Stimulated activated CD4-positive, alpha-beta T cell treated with anti-CD3 and anti-CD28 coated beads, Interleukin-12 subunit alpha, Interleukin-12 subunit beta, amount 100 ng/mL, for 24 hours (primary cell): Measurements from ENCODE around the gene APOB.

ENCODE experiments used
- DNase-seq, 2 experiments: peaks; one replicate each; pipeline ENCODE4 v3.0.0-alpha.2; 2020; ENCODE audit warnings: low read depth in 2 of 2

The APOB gene

DNA sequence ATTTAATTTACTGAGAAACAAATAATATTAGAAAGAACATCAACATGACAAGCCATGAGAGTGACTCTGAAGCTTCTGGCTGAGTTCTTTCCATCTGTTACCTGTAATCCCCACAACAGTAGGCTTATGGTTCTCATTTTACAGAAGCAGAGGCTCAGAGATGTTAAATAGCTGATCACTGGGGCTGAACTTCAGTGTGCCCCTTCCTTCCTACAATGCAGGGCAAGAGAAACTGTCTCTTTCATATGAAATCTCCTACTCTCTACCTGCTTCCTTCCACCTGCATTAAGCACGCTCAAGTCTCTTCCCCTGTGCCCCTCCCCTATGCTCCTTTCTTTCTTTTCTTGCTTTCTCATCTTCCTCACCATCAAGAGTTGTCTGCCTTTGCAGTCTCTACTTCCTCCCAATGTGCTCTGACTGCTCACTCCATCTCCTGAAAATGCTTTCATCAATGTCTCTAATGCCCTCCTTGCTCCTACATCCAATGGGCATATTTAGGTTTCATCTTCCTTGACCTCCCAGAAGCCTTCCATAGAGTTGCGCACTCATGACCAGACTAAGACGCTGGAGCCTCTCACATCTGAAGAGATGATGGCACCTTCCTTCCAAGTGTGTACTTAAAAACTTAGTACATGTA, 23.7 kb downstream of the APOB start:
- DNase-seq = no peak

DNA sequence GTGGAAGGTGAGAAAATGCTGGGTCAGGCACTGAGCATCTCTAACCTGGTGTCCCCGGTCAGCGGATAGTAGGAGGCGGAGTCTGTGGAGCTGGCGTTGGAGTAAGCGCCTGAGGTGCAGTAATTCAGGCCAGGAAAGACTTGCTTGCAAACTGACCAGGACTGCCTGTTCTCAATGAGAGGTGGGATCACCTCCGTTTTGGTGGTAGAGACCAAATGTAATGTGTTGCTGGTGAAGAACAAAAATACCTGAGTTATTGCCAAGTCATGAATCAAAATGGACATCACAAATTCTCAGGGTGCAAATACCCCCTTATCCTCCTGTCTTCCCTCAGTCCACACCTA, 24.2 kb downstream of the APOB start:
- no peak for DNase-seq

DNA sequence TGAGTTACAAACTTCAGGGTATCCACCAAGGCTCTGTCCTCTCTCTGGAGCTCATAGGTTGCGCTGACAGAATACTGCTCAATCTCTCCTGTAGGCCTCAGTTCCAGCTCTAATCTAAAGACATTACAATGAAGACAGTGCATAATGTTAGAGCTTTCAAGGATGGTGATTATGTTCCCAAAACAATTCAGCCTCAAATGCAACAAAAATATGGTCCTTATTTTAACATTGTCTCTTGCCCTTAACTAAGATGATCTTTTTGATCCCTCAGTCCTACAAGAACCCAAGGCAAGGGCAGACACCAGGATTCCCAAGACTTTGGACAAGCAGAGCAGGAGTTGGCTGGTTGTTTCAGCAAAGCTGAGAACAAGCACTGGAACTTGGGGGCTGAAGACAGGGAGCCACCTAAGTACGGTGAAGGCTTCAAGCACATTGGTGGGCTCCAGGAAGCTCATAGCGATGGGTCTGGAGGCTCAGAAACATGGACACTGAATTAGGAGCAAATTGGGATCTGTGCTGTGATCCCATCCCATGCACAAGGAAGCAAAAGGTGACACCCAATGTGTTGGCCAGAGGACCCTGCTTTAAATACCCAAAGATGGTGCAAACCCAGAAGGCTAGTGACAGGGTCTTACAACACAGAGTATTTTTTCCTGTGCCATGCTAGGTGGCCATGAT, 24.7 kb downstream of the APOB start:
- no peak for DNase-seq

DNA sequence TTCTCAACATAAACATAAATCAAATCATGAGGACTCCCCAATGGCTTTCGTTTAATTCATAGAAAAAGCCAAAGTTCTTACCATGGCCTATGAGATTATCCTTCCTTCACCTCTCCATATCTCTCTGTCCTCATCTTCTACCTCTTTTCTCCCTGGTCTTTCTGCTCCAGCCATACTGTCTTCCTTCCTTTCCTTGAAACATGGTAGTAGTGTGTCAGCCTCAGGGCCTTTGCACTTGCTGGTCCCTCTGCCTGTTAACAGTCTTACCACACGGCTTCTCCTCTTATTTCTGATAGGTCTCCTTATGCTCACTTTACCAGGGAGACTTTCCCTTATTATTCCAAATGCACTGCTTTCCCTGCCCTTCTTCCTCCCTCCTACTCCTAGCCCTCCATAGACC, 25.6 kb downstream of the APOB start:
- no peak for DNase-seq

DNA sequence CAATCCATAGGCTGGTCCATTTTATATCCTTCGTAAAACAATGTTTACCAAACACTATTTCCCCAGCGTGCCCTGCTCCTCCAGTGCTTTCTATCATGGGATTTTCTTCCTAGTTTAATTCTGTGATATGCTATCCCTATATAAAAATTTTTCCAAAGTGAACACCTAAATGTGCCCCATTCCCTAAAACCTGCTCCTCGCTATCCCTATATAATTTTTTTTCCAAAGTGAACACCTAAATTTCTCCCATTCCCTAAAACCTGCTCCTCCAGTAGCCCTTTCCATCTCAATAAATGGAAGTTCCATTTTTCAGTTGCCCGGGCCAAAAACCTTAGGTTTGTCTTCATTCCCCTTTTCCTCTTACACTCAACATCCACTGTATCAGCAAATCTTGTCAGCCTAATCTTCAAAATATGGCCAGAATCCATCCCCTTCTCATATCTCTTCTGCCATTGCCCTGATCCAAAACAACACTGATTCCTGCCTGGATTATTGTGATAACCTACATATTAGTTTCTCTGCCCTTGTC, 26.1 kb downstream of the APOB start:
- no peak for DNase-seq

DNA sequence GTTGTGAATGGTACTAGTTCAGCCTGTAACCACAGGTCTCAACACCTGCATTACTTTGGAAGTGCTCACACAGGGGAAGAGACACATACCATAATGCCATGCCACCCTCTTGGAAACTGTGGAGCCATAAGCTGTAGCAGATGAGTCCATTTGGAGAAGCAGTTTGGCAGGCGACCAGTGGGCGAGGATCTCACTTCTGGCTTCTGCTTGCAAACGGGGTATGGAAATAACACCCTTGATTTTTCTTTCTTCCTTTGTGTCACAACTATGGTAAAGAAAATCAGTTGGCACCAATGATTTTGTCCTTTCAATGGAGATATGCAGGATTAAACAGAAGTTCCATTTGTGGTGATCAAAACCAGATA, 28.6 kb downstream of the APOB start:
- DNase-seq = no peak

DNA sequence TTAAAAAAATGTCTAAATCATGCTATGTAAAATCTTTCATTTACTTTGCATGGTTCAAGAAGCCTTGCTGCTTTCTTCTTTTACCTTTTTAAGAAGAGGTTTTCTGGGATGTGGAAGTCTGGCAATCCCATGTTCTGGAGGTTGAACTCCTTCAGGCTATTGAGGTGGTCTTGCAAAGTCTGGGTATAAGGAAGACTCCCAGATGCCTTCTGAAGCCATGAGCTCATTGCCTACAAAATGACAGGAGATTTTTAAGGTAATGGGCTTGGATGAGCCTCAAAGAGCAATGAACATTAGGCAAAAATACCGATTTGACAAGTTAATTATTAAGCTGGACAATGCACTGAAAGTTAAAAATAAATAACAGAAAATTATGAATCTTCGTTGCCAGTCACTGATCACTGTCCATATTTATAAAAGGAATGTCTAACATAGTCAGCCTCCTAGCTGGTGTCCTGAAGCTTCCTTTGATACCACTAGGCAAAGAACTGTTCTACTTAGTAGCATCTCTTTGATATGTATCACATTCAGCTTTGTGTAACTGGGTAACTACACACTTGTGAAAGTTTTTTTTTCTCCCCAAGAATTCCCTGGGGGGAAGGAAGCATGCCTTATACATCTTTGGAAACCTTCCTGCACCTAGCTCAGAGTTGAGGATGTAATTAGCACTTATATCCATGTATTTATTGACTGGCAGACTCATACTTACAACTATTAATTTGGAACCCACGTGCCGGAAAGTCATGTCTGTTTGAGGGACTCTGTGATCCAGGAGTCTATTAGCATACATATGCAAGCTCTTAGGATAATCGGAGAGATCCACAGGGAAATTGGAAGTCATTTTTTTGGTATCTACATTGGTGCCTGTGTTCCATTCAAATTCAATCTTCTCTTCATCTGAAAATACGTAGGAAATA, 29.3 kb downstream of the APOB start:
- no peak for DNase-seq

DNA sequence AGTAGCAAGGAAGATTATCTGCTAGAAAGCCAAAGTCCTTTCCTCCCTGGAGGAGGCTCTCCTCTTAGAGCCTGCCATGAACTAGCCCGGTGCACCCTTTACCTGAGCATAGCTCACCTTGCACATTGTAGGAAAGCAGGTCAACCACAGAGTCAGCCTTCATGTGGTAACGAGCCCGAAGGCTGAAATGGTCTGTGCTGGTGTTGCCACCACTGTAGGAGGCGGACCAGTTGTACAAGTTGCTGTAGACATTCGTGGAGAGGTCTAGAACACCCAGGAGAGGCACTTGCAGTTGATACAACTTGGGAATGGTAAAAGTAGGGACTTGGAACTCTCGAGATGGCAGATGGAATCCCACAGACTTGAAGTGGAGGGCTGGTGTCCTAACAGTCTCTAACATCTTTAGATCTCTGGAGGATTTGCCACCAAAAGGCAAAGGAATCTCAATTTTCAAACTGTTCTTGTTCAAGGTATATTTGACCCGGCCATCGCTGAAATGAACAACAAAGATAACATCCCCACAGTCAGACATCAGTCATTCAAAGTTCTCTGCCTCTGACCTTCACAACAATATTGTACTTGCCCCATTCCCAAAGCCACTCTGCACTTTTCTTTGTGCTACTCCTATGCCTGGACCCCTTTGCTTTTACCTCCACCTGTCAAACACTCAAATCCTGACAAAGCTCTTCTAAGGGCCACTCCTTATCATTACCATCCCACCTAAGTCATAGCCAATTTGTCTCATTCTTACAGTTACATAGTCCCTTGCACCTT, 30.6 kb downstream of the APOB start:
- DNase-seq = no peak

DNA sequence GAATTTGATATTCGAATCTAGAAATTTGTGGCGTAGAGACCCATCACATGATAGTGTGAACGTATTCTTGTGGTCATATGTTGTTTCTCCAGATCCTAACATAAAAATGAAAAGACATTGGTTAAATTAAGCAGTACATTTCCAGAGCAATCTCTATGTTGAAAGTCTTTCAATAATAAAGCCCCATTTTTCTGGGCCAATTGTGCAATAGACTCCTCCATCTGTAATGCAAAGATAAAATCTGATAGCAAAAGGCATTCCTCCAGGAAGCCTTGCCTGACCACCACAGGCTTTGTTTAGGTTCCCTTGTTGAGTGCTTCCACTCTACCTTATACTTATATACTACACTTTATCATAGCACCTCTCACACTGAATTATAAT, 31.3 kb downstream of the APOB start:
- no peak for DNase-seq

DNA sequence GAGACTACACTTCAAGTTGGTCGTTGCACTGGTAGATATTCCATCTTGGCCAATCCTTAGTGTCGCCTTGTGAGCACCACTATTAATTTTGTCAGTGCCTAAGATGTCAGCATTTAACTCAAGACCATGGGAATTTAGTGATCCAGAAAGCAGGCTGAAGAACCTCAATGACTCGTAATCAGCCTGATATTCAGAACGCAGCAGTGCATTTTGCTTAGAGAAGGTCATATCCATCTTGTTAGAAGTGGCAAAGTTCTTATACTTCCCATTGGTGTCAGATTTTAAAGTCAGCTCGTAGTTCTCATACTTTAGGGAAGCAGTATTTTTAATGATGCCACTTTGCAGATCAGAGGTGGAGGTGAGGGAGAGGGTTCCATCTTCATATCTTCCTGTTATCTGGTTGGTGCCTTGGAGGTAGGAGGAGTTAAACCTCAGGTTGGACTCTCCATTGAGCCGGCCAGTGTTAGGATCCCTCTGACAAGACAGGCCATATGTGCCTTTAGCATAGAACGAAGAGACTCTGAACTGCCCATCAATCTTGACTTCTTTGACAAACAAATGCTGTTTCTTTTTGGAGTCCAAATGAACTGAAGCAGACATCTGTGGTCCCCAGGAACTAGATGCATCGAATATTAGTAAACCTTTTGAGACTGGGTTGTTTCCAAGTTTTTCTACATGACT, 31.9 kb downstream of the APOB start:
- no peak for DNase-seq

DNA sequence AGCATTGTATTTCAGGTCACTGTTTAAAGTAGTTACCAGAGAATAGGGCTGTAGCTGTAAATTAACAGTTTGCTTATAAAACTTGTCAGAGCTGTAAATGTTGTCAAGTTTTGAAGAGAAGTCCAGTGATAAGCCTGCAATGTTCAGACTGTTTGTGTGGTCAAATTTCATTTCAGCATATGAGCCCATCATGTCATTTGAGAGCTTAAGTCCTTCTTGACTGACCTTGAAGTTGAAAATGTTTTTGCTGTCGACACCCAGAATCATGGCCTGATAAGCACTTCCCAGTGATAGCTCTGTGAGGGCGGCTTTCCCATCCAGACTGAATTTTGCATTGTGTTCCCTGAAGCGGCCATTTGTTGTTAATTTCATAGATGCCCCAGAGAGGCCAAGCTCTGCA, 32.4 kb downstream of the APOB start:
- DNase-seq = no peak

DNA sequence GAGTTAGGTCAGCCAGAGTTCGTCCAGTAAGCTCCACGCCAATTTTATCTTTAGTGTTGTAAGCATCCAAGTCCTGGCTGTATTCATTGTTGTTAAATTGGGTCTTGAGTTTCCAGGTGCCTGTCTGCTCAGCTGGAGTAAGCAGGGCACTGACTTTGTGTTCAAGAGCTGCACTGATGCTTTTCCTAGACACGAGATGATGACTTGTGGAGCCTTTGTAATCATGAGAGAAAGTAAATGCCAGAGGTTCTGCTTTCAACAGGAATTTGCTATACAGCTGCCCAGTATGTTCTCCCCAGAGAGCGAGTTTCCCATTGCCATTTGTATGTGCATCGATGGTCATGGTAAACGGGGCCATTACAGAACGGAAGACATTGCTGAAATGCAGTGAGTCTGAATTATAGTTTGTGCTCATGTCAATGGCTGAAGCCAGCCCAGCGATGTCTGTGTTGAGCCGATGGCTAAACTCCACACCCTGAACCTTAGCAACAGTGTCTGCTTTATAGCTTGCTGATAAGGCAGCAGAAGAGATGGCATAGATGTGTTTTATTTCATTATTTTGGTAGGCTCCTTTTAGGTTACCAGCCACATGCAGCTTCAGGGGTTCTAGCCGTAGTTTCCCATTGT, 32.9 kb downstream of the APOB start:
- DNase-seq = no peak

DNA sequence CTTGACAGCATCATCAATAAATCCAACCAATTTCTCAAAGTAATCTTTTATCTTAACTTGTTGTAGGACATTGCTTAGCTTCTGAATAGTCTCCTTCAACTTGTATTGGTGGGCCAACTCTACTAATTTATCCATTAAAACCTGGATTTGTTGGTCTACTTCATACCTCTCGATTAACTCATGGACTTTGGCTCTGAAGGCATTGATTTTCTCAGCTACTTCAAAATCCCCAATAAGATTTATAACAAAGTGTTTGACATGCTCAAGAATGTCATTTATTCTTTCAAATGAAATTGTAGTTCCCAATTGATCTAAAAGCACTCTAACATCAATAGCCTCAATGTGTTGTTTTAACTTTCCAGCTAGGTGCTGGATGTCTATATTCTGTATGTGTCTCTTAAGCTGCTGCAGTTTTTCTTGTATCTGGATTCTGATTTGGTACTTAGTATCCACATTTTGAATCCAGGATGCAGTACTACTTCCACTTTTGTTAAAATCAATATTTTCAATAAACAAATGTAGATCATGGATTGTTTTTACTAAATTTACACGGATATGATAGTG, 34.1 kb downstream of the APOB start:
- DNase-seq = no peak

DNA sequence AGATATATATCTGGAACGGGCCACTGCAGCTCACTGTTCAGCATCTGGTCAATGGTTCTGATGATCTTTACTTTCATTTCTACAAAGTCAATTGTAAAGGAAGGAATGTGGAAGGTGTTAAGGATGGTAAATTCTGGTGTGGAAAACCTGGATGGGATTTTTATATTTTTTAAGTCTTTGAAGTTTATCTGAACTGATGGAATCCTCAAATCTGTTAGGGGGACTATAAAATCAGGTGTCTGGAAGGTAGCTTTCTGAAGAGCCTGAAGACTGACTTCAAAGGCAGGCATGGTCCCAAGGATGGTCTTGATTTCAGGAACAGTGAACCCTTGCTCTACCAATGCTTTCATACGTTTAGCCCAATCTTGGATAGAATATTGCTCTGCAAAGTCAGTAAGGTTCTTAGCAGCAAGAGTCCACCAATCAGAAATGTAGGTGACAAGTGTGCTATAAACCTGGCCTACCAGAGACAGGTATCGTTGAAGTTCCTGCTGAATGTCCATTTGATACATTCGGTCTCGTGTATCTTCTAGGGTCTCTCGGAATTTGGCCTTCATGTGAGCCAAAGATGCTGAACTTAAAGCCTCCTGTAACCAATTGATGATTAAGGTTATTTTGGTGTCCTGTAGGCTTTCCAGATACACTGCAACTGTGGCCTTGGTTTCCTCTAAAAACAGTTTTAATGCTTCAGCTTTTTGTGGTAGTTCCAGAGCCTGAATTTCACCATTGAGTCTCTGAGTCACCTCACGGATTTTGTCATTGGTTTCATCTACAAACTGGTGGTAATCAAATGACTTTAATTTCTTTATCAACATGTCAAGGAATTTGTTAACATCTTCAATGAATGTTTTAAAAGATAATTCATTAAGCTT, 34.8 kb downstream of the APOB start:
- DNase-seq = no peak

DNA sequence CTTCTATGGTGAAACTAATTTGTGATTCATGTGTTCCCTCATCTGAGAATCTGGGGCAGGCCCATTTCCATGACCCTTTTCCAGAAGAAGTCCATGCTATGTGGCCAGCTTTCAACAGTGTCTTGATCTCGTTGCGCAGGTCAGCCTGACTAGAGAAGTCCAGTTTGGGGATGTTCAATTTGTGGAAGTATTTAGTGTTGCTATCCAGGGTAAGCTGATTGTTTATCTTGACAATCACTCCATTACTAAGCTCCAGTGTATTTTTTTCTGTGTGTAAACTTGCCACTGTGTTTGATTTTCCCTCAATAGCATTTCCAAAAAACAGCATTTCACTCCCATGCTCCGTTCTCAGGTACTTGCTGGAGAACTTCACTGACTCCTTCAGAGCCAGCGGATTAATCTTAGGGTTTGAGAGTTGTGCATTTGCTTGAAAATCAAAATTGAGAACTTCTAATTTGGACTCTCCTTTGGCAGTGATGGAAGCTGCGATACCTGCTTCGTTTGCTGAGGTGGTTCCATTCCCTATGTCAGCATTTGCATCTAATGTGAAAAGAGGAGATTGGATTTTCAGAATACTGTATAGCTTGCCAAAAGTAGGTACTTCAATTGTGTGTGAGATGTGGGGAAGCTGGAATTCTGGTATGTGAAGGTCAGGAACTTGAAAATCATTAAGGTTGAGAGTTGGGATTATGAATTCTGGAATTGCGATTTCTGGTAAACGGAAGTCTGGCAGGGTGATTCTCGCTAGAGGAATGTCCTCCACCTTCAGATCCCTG, 35.7 kb downstream of the APOB start:
- no peak for DNase-seq

DNA sequence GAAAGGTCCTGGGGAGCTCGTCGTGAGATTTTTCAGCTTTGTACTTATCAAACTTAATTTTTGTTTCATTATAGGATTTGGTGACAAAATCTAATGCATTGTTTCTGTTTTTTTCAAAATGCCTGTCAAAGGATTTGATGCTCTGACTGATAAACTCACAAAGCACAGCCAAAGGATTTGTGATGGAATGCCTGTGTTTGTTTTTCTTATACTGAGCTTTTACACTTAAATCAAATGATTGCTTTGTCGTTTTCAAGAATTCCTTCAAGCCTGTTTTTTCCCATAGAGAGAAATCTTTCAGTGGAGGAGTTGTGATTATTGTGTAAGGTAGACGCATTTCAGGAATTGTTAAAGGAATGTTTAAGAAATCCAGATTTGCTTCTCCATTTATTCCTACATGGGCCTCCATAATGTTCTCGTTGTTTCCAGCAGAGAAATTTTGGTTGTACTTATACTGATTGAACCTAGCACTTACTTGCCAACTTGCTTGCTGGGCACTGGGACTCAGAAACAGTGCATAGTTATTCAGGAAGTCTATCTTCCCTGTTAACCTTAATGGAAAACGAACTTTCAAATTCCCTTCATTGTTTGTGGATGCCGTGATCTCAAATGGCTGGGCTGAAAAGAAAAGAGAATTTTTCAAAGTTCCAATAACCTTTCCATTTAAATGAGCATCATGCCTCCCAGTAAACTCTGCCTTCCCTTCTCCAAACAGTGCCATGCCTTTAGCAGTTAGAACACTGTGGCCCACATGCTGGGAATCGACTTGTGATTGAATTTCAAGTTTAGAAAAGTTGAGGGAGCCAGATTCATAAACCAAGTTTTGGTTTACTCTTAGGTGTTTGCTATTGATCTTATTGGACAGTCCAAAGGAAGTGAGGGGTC, 36.5 kb downstream of the APOB start:
- DNase-seq = no peak

DNA sequence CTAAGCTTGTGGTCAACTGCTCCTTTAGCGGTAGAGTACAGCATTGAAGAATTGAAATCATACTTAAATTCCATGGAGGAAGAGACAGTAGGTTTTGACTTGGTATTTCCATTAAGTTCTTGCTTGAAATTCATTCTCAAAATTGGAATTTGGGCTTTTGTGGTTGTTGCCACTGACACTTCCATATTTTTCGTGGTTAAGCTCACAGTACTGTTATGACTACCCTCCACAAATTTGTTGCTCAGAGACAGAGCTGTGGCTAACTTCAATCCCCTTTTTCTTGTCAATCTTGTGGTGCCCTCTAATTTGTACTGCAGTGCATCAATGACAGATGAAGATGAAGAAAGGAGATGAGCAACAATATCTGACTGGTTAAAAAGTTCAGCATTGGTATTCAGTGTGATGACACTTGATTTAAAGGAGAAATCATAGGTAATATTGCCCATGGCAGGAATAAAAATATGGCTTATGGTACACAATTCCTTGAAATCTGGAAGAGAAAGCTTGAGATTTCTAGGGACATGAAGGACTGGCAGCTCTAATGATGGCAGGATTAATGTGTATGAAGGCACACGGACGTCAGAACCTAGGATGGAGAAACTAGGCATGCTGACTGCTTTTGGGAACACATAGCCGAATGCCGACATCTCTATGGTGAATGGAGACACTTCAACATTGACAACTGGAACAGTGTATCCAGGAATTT, 37.3 kb downstream of the APOB start:
- DNase-seq = no peak
